ENCODE data around the gene RBSN.

RBSN gene

DNA sequence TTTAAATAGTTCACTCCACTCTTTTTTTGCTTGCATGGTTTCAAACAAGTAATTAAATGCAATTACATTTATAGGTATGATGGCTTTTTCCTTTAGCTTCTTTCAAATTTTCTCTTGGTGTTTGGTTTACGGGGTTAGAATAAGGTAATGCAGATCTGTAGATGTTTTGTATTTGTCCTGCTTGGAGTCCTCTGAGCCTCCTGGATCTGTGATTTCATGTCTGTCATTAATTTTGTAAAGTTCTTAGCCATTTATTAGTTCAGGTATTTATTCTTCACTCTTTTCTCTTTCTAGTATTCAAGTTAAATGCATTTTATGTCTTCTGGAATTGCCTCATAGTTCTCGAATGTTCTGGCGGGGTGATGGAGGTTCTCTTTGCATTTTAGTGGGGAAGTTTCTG lies 32.5 kb downstream of the RBSN start:
- DNase-seq (ENCODE audit: low read depth), result no peak
- TF ChIP-seq, protein P1, sequence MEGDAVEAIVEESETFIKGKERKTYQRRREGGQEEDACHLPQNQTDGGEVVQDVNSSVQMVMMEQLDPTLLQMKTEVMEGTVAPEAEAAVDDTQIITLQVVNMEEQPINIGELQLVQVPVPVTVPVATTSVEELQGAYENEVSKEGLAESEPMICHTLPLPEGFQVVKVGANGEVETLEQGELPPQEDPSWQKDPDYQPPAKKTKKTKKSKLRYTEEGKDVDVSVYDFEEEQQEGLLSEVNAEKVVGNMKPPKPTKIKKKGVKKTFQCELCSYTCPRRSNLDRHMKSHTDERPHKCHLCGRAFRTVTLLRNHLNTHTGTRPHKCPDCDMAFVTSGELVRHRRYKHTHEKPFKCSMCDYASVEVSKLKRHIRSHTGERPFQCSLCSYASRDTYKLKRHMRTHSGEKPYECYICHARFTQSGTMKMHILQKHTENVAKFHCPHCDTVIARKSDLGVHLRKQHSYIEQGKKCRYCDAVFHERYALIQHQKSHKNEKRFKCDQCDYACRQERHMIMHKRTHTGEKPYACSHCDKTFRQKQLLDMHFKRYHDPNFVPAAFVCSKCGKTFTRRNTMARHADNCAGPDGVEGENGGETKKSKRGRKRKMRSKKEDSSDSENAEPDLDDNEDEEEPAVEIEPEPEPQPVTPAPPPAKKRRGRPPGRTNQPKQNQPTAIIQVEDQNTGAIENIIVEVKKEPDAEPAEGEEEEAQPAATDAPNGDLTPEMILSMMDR (conservative IDR thresholded peaks at IDR 0.05; ENCODE audit: low read depth, low read length), result no peak
- H3K4me3 ChIP-seq (ENCODE audit: low read length), result no peak overlapping the region

DNA sequence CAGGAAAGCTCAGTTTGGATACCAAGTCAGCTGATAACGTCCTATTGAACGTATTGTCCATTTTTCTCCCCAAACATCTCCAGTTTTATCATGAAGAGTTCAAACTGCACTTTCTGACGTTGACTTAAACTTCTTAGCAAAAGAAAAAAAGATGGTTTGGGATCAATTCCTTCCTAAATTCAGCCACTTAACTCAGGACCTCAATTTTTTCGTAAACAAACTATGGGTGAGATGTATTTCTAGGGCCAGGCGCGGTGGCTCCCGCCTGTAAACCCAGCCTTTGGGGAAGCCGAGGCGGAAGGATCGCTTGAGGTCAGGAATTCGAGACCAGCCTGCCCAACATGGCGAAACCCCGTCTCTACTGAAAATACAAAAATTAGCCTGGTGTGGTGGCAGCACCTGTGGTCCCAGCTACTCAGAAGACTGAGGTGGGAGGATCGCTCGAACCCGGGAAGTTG lies 33.4 kb downstream of the RBSN start:
- peak overlapping the region; percentile 91 for H3K4me3 ChIP-seq (ENCODE audit: low read length)
- TF ChIP-seq, protein P1 (conservative IDR thresholded peaks at IDR 0.05; ENCODE audit: low read depth, low read length), result no peak
- DNase-seq (ENCODE audit: low read depth), result no peak

- TF ChIP-seq, protein P1 (conservative IDR thresholded peaks at IDR 0.05; ENCODE audit: low read depth, low read length), result no peak
- peak within 1 kb of the TSS; percentile 91 for H3K4me3 ChIP-seq (ENCODE audit: low read length)
These were observed 34.0 kb downstream of the RBSN start, which contains the start of gene MRPS25 for GRCh38 chr3:15064835-15065549. MRPS25 (minus strand) TSS chr3:15065315; CDS start chr3:15065194, 121 bp downstream.

DNA sequence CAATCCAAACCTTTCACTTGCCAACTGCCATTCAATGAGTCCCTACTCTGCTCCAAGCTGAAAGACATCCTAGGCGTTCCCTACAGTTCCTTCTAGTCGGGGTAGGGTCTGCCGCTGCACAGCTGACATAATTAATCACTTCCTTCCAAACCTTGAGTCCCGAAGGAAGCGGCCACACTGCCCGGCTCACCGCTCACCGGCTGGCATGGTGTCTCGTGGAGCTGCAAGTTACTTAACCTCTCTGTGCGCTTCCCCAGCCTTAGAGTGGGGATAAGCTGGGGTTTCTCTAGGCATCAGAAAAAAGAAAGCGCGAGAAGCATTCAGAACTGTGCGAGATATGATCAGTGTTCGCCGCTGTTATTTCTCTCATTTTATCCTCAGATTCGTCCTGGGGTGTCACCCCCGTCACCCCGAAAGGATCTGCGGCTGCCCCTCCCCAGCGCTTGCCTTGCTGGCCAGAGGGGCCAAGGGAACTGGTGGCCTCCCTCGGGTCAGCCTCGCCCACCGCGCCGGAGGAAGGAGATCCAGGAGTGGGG lies 34.6 kb downstream of the RBSN start:
- TF ChIP-seq, protein P1 (conservative IDR thresholded peaks at IDR 0.05; ENCODE audit: low read depth, low read length), result no peak
- peak overlapping the region; percentile 91 for H3K4me3 ChIP-seq (ENCODE audit: low read length)
- DNase-seq (ENCODE audit: low read depth), result no peak

More at GRCh38 chr3:15064835-15065549, 34.0 kb downstream of the RBSN start, which contains the start of gene MRPS25:
- peak; percentile 76 for DNase-seq (ENCODE audit: low read depth)

DNA sequence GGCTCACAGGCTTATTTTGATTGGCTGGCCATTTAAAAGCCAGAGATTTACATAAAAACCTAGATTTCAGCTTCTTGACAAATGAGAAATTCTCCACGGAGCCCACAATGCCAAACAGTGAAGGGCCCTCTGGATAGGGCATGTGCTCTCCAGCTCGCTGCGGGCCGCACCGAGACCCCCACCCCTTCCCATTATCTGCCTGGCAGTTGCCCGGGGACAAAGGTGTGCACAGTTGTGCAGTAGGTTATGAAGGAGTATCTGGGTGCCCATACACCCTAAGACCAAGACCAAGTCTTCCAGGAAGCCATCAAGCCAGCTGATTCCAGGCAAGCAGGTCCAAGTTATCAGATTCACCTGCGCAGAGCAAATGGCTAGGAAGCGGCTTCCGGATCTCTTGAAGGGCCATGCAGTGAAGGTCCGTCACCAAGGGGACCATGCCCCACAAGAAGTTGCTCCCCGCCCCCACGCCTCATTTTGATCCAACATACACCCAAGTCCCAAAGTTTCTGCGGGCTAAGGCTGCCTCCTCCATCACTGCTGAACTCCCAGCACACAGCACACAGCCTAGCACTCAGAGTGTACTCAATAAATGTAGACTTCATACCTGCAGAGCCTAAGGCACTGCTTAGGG lies 35.2 kb downstream of the RBSN start:
- TF ChIP-seq, protein P1 (conservative IDR thresholded peaks at IDR 0.05; ENCODE audit: low read depth, low read length), result no peak
- H3K4me3 ChIP-seq (ENCODE audit: low read length), result peak overlapping the region; percentile 91
- no peak for DNase-seq (ENCODE audit: low read depth)

DNA sequence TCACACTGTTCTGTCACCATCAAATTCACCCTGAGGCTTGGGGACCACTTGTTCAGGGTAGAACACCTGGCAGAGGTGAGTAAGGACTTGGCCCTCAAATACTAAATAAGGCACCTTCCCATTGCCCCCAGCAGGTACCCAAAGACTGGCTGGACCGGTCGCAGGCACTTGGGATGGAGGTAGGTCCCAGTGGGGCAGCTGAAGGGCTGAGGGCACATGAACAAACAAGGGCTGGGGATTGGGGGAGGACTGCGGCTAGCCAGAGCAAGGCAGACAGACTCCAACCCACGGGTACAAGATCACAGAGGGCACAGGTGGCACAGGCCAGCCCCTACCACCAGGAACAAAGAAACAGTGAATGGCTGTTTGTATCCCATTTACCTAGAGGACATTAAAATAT lies 35.7 kb downstream of the RBSN start:
- H3K4me3 ChIP-seq (ENCODE audit: low read length), result peak overlapping the region; percentile 22
- no peak for DNase-seq (ENCODE audit: low read depth)
- TF ChIP-seq, protein P1 (conservative IDR thresholded peaks at IDR 0.05; ENCODE audit: low read depth, low read length), result no peak

Data from retinal pigment epithelial cell (primary cell).